HG03039 (cell line): ENCODE data around the gene FSTL1.

Source experiments
- ATAC-seq: cut with Tn5 transposase; IDR thresholded peaks from one replicate; pipeline ENCODE4 v1.9.1; 2021; ENCODE audit warnings: mild to moderate bottlenecking, moderate library complexity; ENCODE audit not compliant: unreplicated experiment

Gene FSTL1

GRCh38 chr3:120468635-120469295 lies 18.0 kb upstream of the FSTL1 start:
- no peak for ATAC-seq

DNA sequence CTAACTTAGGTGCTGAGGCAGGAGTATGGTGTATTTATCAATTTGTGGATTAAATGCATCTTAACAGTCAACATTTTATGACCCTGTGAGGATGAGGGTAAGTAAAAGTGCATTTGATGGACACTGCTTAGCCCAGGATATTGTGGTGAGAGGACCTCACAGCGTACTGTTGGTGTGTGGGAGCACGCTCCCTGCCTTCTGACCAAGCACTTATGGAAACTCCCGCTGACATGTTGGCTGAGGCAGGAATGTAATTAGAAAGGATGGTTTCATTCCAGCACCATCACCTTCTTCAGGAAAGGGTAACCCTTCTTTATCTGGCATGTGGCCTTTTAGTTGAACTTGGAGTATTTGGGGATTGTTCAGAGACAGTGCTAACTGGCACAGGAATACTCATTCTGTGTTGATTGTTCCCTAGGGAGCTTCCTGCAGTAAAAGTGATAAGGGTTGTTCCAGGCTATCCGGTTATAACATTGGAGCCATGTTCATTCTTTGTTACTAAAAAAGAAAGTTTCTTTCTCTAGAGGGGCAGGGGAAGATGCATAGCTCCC lies 11.7 kb upstream of the FSTL1 start:
- no peak for ATAC-seq

- no peak for ATAC-seq
These were observed 10.6 kb upstream of the FSTL1 start for GRCh38 chr3:120461416-120461815.

DNA sequence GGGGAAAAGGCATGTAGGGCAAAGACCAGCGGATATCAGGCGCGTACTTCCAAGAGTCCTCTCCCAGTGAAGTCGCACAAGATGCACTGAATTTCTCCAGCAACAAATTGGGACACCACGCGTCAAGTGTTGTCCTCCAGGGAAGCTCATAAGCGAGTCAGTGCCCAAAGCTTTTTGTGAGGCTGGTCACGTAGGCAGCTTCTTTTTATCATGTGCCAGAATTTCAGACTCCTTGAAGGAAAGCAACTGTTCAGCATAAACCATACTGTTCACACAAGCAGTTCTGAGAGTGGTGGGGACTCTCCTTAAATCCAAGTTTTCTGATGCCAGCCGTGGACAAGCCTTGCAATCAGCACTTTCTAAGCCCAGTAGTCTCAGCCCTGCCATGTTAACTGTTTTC lies 10.1 kb upstream of the FSTL1 start:
- ATAC-seq, result no peak

- no peak for ATAC-seq
These were observed 9.5 kb upstream of the FSTL1 start for GRCh38 chr3:120460181-120460790.

DNA sequence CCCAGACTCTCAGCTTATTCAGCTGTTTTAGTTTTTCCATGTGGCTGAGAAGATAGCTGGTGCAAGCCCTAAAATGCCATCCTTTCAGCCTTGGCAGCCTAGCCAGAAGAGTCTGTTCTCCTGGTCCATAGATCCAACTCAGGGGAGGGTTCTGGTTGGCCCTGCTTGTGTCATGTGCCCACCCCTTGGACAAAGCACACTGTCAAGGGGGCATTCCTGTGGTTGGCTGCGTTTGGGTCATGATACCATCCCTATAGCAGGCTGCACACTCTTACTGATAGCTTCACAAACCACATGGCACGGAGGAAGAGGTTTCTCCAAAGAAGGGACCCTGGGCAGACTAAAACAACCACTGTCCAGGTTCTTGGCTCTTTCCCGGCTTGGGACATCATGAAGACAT lies 8.4 kb upstream of the FSTL1 start:
- no peak for ATAC-seq

DNA sequence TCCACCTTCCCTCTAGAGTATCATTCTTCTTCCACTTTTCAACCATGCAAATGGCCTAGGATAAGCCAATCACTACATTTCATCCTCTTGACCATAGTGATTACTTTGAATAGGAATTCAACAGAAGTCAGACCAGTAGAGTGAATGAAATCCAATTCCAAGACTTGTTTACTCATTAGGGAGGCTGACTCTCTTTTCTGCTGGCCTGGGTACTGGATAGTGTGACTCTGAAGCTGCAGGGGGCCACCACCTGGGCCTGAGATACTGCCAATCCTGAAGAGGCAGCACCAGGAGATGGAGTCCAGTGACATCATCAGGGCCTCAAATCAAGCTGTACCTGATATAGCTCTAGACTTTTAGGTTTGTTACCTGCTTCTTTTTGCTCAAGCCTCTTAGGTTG lies 7.0 kb upstream of the FSTL1 start:
- no peak for ATAC-seq

DNA sequence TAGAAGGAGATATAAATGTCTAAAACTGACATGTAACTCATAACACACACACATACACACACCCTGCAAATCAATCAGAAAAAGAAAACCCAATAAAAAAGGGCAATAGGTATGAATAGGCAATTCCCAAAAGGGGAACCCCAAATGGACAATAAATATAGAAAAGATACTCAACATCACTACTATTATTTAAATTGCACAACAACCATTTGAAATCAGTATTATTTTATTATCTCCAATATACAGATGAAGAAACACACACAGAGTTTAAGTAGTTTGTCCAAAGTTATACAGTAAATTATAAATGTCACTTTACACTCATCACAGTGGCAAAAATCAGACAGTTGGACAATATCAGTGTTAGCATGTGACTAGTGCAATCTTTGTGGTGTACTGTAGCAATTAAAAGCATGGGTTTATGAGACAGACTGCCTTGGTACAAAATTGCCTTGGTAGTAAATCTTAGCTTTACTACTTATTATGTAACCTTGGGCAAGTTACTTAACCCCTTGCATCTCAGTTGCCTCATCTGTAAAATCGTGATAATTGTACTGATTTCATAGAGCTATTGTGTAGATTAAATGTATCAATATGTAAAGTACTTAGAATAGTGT lies 3.4 kb upstream of the FSTL1 start:
- no peak for ATAC-seq

- ATAC-seq, result no peak
These were observed 2.0 kb upstream of the FSTL1 start for GRCh38 chr3:120452816-120453215.

GRCh38 chr3:120451806-120452205 lies 1.0 kb upstream of the FSTL1 start:
- no peak for ATAC-seq

- ATAC-seq, result no peak
These were observed 525 bp upstream of the FSTL1 start for GRCh38 chr3:120451272-120451761.

DNA sequence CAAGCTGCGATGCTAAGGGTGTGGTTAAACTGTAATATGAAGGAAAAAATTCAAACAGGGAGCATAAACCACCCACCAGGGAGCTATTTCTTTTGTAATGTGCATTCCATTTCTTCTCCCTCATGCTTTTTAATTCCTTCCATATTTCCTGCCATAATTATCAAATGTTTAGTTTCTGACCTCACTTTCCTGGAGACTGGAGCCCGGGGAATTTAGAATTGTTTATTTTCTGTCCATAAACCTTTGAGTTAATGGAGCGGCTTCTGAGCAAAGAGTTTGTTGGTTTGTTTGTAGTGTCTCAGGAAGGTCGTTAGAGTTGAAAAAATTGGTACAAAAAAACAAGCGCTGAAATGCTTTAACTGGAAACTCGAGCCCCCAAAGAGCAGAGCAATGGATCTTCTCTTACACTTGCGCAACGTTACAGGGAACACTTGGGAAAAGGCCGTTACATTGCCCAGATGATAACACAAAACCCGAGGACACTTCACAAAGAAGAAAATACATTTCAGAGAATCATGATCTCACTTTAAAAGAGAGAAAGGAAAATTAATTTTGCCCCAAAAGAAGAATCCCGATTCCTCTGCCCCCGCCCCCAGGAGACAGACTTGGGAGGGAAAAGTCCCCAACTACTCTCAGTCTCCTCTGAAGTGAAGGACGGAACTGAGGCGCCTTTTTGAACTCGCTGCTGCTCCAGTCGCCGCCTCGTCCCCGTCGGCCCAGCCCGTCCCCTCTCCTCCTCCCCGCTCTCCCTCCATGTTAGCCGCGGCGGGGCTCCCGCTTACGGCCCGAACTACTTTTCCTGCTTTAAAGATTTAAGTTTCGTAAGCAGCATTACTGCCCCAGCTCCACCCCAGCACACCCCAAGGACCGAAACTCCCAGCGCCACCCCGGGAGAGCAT lies 842 bp downstream of the FSTL1 start:
- no peak for ATAC-seq

- no peak for ATAC-seq
These were observed 1.5 kb downstream of the FSTL1 start for GRCh38 chr3:120449251-120449650.

GRCh38 chr3:120448756-120449155 lies 2.0 kb downstream of the FSTL1 start:
- no peak for ATAC-seq

DNA sequence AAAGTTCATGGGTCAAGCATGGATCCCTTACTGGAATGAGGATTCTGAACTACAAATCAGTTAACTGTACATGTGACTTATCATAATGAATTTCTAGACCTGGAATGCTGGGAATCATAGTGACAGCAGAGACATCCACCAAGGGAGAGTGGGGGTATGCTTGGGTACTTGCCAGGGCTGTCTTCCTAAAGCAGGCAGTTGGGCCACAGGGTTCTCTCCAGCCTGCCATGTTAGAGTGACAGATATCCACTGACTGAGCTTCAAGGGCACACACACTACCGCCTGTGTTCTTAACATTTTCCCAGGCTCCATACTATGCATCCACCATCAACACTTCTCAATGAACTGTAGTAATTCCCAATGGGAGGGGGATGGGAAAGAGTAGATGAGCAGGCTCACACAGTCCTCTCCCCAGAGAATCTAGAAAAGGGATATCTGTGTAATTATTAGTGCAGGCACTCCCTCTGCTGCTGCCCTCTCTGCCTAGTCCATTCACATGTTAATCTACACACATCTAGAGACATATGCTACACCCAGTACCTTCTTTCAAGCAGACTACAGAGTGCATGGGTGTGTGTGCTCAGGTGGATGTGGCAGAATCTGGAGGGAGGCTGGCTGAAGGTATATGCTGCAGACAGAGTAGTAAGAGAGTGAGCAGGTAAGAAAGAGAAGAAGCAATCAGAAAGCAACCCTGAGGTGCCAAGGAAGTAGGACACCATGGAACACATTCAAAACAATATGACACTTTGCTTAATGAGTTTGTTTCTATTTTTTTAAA lies 3.7 kb downstream of the FSTL1 start:
- no peak for ATAC-seq

DNA sequence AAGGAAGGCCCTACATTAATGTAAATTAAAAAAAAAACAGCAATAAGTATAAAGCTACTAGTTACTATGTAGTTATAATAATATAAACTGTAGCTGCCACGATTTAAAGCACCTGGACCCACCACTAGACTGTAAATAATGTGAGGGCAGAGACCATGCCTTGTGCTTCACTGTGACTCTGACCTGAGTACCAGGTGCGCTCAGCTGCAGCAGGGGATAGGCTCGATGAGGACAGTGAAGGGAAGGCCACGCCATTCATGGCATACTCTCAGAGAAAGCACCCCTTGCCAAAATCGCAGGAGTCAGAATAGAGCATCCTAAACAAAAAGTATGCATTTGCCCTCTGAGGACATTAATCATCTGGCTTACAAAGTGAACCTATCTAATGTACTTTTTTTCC lies 5.1 kb downstream of the FSTL1 start:
- ATAC-seq, result no peak

GRCh38 chr3:120443626-120444123 lies 7.1 kb downstream of the FSTL1 start:
- no peak for ATAC-seq

GRCh38 chr3:120442975-120443517 lies 7.7 kb downstream of the FSTL1 start:
- ATAC-seq, result no peak

DNA sequence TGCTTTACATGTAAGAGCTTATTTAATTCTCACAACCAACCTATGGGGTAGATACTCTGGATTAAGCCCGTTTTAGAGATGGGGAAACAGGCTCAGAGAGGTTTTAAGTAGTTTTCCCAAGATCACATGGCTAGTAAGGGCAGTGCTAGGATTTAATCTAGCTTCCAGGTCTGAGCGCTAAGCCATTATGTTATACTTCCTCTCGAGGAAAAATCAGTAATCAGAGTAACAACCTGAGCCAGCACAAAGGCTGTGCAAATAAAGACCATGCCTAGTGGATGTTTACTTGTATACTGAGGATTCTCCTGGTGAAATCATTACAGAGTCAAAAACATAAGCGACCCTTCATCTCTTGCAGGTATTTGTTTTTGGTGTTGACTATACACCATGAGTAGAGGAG lies 9.0 kb downstream of the FSTL1 start:
- ATAC-seq, result no peak

DNA sequence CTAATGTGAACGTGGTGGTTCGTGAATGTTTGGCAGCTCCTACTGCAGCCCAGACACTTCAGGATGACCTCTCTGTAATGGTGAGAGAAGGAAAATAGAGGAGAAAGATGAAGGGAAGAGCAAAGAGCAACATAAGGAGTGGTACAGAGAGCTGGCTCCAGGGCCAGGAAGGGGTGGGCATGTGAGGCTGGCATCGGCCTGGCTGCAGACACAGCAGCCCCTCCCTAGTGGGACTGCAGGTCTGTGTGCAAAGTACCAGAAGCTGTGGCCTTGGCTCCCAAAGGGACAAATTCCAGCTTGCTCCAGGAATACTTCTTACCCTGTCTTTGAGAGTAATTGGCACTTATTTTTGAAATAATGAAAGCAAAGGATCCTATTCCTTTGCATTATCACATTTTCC lies 10.0 kb downstream of the FSTL1 start:
- no peak for ATAC-seq
